Measurements from ENCODE around the gene ZNF579.

The ZNF579 gene

DNA sequence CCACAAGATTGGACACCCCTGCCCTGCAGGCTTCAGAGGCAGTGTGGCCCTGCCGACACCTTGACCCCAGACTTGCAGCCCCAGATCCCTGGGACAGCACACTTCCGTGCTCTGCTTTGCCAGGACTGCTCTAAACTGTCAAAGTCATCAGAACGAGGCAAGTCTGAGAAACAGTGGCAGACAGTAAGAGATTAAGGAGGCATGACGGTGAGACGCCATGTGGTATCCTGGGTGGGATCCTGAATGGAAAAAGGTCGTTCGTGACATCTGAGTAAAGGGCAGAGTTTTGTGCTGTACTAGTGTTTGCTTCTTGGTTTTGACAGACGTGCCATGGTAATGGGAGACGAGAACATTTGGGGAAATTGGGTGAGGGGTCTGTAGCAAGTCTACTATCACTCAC is 13.8 kb downstream of the ZNF579 start:
- DNase-seq: no peak

DNA sequence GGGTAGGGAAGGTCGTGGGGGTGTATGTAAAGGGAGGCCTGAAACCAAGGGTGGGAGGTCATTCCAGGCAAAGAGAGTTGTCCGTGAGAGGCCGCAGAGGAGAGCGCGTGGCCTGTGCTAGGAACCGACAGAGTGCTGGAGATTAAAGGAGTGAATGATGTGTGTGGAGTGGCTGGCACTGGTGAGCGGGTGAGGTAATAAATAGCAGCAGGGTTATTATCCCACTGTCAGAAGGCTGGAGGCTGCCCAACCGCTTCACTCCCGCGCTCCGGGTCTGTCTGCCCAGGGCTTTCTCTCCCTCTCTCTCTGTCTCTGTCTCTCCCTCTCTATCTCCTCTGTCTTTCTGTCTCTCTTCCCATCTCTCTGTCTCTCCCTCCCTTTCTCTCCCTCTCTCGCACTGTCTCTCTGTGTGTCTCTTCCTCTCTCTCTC is 17.4 kb downstream of the ZNF579 start:
- DNase-seq: no peak

DNA sequence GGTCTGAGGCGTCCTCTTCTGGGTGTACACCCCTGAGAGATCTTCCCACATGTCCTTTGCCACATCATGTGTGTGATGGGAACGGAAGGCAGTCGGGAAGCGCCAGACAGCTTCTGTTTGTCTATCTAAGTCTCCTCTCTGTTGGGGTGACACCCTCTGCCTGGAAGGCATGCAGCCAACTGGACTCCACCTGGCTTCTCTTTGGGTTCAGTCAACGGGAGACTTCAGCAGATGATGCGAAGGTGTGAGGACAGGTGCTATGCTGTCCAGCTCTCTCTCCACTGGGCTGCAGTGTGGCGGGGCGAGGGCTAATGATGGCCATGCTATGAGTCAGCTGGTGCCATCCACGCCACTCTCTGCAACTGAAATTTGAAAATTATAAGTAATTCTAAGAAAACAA is 21.0 kb downstream of the ZNF579 start:
- DNase-seq: no peak

DNA sequence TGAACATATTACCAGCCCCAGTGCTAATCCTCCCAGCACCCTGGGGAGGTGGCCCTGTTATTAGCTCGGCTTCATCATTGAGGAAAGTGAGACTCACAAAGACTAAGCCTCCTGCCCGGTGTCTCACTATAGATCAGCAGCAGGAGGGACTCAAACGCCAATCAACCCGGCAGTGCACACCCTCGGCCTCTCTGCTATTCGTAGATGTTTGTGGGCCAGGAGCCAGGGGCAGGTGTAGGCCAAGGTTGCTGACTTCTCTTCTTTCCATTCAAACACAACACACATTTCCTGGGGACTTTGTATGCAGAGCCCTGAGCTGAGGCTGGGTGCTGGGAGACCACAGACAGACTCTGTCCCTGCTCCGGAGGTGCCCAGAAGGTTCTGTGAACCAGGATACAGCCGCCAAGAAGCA is 25.9 kb downstream of the ZNF579 start:
- DNase-seq: no peak

DNA sequence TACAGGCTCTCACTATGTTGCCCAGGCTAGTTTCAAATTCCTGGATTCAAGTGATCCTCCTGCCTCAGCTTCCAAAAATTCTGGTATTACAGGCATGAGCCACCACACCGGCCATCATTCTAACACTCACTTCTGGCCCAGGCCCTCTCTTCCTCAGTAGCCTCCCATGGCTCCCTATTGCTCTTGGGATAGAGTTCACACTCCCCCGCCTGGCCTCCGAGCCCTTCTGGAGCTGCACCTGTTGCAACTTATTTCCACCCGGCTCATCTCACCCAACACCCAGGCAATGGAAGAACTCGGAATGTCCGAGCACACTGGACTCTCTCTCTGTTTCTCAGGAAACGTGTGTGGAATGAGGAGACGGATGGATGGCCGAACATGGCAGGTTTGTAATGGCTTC is 26.3 kb downstream of the ZNF579 start:
- DNase-seq: no peak

DNA sequence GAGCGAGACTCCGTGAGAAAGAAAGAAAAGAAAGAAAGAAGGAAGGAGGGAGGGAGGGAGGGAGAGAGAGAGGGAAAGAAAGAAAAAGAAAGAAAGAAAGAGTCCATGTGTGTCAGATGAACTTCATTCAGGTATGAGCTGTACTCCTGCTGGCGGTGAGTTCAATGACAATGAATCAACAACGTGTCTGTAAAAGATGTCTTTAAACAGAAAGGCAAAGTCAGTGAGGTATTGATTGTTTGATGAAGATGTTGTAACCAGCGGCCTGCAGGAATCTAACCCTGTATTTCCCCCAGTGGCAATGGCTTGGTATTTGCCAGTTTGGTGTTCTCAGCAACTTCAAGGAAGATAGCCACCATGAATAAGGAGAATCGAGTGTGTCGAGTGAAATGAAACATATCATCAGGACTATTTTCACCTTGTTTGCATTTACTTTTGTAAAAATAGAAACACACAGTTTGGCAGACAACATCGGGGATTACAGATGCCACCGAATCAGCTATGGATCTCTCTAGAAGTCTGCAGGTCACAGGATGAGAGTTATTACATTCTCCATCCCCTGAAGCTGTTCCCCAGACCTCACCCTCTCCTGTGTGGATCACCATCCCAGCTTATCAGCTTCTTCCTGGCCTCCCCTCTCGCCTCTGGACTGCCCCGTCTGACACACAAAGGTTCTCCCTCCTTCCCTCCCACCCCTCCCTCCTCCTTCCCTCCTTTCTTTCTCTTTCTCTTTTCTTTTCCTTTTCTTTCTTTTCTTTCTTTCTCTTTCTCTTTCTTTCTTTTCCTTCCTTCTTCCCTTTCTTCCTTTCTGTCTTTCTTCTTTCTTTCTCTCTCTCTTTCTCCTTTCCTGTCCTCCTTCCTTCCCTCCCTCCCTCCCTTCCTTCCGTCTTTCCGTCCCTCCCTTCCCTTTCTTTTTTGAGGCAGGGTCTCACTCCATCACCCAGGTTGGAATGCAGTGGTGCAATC is 27.1 kb downstream of the ZNF579 start:
- DNase-seq: no peak

DNA sequence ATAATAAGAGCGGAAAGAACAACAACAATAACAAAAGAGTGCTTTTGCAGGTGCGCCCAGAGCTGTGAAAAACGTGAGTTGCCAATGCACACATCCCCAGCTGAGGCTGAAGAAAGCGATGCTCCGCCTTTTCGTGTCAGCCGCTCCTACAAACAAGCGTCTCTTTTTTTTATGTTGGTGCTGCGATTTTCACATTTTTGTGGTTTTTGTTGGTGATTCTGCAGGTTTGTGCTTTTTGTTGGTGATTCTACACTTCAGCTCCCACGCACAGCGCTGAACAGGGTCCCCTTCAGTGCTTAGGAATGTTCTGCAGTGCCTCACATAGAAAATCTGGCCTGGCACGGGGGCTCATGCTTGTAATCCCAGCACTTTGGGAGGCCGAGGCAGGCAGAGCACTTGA is 28.0 kb downstream of the ZNF579 start:
- no peak for DNase-seq

DNA sequence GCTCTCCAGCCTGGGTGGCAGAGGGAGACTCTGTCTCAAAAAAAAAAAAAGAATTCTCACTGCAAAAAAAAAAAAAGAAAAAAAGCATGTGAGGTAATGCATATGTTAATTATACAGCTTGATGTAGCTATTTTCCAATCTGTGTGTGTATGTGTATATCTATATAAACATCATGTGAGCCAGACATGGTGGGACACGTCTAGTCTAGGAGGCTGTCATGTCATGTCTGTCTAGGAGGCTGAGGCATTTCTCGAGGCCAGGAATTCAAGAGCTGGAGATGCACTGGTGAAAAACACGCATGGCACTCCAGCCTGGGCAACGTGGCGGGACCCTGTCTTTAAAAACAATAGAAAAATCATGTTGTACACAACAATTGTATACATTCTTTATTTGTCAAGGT is 28.4 kb downstream of the ZNF579 start:
- no peak for DNase-seq

DNA sequence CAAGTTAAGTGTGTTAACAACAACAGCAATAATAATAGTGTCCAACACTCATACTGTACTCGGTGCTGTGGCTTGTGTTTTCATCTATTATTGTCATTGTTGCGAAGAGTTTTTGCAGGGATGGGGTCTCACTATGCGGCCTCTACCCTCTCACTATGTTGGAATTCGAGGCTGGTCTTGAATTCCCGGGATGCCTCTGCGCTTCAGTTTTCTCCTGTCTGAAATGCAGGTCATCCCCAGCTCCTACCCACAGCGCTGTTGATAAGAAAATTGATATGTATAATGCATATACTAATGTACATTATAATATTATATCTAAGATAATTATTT is 30.4 kb downstream of the ZNF579 start:
- no peak for DNase-seq

DNA sequence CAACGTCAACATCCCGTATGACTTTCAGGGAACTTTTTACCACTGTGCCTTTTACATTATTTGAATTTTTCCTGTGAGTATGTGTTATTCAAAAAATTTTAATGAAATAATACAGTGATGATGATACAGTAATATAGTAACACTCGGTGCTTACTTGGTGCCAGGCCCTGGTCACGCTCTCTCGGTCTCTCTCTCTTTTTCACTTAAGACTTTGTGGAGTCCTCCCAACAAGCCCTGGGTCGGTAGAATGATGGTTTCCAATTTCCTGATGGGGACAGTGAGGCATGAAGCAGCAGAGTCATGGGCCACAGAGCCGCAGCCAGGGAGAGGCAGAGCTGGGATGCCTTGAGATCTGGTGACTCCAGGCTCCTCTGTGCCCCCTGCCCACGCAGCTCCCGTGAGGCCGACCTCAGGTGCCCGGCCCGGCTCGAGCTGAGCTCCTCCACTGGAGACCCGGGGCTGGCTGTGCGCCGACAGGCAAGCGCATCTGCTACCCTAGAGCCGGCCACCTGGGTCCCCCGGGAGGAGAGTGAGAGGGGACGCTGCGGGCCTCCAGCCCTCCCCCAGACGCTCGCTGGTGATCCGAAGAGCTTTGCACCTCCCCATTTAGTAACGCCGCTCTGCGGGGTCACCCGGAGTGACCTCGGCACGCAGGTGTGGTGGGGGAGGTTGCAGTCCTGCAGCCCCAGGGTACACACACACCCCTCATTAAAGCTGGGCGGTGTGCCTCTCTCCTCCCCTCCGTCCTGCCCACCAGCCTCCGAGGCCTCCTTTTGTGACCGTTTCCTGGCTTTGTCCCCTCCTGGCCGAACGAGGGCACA is 30.9 kb downstream of the ZNF579 start:
- DNase-seq: no peak

DNA sequence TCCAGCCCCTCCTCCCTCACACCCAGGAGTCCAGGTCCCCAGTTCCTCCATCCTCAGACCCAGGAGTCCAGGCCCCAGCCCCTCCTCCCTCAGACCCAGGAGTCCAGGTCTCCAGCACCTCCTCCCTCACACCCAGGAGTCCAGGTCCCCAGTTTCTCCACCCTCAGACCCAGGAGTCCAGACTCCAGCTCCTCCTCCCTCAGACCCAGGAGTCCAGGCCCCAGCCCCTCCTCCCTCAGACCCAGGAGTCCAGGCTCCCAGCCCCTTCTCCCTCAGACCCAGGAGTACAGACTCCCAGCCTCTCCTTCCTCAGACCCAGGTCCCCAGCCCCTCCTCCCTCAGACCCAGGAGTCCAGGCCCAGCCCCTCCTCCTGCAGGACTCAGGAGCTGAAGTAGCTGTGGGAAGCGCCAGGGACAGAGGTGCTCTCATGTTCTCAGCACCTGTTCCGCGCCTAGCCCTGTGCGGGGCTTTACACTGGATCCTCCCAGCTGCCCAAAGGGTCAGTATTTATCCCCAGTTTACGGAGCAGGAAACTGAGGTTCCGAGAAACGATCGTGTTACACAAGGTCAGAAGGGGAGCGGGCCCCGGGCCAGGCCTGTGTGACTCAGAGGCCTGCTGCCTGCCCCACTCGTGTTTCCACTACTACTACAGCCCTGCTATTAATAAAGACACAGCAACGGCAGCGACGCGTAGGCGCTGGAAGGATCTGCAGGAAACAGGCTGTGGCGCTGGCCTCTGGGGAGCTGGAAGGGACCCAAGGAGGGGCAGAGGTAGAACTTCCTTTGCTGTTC is 33.6 kb downstream of the ZNF579 start:
- DNase-seq: no peak

DNA sequence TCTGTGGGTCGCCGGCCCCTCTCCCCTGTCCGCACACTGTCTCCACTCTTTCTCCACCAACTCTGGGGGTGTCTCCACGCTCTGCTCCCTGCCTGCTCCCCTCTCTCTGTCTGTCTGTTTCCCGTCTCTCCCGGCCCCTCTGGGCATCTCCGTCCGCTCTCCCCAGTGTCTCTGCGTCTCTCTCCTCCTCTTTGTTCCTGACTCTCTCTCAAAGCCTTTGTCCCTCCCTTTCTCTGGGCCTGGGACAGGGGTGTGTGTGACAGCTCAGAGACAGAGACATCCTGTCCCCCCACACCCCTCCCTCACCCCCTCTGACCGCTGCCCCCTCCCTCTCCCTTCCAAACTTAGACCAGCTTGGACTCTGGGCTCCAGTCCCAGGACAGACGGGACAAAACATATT is 34.6 kb downstream of the ZNF579 start:
- no peak for DNase-seq

DNA sequence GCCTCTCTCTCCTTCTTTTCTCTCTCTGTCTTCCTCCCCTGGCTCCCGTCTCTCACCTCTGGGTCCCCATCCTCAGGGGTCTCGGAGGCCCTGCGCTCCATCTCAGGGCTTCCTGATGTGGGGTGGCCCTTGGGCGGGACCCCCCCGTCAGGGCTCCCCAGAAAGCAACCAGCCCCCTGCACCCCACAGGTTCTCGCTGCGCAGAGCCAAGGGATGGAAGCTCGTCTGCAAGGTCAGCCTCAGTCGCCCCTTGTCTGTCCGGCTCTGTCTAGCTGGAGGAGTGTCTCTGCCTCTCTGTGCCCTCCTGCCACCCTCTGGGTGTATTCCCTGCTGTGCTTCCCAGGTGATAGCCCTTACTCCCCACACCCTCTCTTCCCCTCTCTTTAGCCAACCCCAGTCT is 35.2 kb downstream of the ZNF579 start, which contains the start of gene SBK3:
TSS of gene SBK3 (minus strand) at position 101 of the 400 bp plus-strand sequence. CDS start at position 101, 0 bp downstream.
- DNase-seq: no peak

DNA sequence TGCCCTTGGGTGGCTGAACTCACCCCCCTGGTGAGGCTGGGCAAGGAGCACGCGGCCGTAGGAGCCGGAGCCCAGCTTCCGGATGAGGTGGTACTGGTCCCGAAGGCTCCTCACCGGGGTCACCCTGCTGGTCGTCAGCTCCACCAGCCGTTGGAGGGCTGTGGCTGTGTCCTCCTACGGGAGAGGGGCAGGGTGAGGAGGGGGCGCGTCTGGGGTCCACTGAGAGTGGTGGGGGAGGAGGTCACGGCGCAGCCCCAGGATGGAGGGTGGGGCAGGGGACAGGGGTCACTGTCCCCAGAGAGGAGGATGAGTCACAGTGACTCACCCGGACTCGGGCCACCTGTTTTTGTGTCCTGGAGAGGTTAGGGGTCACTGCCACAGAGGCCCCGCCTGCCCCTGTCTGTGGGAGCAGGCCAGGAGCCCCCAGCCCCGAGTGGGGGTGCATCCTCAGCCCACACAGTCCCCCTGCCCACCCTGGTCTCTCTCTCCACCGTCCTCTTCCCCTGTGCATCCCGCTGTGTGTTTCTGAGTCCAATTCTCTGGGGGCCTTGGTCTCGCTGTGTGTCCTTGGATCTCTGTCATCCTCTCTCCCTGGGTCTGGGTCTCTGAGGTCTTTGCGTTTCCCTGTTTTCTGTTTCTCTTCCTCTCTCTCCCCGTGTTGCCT is 35.7 kb downstream of the ZNF579 start:
- DNase-seq: no peak

DNA sequence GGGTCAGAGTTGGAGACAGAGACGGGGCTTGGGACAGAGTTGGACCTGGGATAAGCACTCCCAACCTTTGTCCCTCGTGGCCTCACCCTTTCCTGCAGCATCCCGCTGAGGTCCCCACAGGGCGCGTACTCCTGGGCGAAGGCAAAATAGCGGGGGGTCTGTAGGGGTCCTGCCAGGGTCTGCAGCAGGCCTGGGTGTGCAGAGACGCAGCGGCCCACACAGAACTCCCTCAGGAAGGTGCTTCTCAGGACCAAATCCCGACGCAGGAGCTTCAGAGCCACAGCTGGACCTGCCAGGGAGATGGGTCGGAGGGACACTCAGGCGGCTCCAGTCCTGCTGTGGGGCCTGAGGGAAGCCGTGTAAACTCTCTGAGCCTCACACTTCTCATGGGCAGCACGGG is 36.6 kb downstream of the ZNF579 start:
- DNase-seq: no peak

DNA sequence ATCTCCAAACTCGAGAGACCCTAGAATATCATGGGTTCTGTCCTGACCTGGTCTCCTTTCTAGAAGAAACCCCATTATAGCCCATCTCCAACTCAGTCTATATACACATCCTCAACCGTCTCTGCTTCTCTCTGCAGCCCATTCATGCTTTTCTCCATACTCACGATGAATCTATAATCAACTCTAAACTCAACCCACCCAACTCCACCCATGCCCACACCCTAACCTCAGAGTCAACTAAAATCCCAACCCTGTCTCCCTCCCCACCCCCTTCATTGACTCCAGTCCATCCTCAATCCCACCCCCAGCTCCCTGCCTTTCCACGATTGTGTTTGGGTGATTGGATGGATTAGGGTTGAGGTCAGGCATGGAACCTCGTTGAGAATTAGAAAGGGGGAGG is 37.1 kb downstream of the ZNF579 start:
- no peak for DNase-seq

DNA sequence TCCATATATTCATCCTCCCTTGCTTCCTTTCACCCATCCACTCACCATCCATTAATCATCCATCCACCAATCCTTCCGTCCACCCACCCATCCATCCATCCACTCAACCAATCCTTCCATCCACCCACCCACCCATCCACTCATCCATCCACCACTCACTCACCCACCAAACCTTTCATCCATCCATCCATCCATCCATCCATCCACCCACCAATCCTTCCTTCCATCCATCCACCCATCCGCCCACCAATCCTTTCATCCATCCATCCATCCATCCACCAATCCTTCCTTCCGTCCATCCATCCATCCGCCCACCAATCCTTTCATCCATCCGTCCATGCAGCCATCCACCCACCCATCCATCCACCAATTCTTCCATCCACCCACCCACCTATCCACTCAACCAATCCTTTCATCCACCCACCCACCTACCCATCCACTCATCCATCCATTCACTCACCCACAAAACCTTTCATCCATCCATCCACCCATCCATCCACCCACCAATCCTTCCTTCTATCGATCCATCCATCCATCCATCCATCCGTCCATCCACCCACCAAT is 38.3 kb downstream of the ZNF579 start:
- no peak for DNase-seq

DNA sequence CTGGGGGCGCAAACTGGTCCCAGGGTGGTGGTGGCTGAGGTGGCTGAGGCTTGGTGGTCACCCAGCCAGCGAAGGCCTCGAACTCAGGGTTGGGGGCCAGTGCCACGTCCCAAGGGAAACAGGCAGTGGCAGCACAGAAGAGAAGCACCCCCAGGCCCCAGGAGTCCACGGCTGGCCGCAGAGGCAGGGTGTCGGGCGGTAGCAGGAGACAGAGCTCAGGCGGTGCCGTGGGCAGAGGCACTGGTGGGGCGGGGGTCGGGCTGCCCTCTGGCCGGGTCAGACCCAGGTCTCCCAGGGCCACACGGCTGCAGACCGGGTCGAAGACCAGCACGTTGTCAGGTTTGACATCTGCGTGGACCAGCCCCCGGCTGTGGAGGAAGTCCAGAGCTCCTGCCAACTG is 39.6 kb downstream of the ZNF579 start:
- no peak for DNase-seq

DNA sequence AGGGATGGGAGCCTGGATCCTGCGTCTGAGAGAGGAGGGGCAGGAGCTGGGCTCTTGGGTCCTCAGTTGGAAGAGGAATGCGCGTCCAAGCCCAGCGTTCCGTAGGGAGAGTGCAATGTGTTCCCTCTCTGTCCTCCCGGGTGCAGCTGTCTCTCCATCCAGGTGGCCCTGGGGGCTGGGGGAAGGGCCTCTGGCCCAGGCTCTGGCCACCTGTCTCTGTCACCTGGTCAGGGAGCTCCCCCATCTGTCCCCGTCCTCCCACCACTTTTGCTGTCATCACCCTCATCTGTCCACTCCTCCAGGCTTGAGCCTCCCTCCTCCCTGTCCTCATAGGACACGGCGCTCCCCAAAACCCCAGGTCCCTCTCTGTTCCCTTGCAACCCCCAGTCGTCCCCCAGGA is 40.0 kb downstream of the ZNF579 start:
- no peak for DNase-seq

DNA sequence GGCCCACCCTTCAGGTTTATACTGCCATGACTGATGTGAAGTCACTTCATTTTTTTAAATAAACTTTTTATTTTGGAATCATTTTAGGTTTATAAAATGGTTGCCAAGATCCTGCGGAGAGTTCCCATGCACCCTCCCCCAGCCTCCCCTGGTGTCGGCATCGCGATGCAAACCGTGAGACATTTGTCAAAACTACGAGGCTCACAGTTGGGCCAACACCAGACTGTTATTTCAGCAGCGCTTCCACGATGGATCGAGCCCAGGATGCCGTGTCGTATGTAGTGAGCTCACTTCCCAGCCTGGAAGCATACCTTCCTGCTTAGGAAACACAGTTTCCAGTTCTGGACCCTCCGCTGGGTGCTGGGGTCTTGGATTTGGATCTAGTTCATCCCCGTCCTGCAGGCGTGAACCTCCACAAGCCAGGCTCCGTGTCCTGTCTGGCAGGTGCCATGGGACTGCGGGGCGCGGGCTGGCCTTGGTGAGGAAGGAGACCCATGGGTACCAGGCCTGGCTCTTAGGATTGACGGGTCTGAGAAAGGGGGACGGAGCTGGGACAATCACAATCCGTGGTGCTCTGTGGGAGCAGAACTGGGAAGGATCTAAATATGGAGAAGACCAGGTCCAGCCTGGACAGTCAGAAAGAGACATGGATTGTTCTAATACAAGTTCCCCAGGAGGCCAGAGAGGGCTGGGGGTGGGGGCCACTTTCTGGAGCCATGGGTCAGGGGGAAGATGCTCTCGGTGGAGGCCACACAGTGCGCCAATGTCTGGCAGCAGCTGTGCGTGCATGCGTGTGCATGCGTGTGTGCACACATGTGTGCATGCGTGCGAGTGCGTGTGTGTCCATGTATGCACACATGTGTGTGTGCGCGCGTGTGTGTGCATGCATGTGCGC is 41.3 kb downstream of the ZNF579 start:
- no peak for DNase-seq

DNA sequence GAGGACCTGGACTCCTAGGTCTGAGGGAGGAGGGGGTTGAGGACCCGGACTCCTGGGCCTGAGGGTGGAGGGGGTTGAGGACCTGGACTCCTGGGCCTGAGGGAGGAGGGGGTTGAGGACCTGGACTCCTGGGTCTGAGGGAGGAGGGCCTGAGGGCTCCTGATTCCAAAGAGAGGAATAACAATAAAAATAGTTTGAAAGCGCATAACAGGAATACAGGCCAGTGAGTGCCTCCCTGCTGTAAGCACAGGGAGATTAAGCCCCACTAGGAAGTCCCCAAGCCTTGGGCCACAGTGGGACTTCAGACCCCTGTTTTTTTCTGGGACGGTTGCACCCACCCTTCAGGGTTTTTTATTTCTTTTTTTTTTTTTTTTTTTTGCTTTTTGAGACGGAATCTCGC is 42.5 kb downstream of the ZNF579 start:
- no peak for DNase-seq
